ENCODE measurements around the gene HYAL1. TPM values are rescaled to one million over a fixed set of nuclear protein-coding genes. Genes with fewer than 3 reads are reported as not detected.

Gene HYAL1
- total RNA-seq, 2 donors from 2014 or later, result 2.0 TPM

- Histone ChIP-seq H3K27me3 (replicated peaks; ENCODE audit: insufficient read depth) (no peaks in the 10 kb centered on the region), H3K27ac (no peak overlapping the region), H3K4me1 (replicated peaks) (no peaks in the 10 kb centered on the region), H3K4me3 (no peak overlapping the region), H3K36me3 (no peaks in the 10 kb centered on the region), H3K9me3 (no peaks in the 10 kb centered on the region)
- intact Hi-C loops (cut with DNase I), result no loop called here
- TF ChIP-seq POLR2AphosphoS5 (IDR thresholded peaks at IDR 0.05) (no peak), POLR2A (IDR thresholded peaks at IDR 0.05) (no peak), CTCF (IDR thresholded peaks at IDR 0.05) (no peak)
- no peak for DNase-seq (ENCODE audit: low spot score)
Measured at GRCh38 chr3:50304601-50305000, 1.2 kb upstream of the HYAL1 start.

GRCh38 chr3:50302095-50303012 lies 1.0 kb downstream of the HYAL1 start:
- intact Hi-C loops (cut with DNase I), result no loop called here
- WGBS, result 84% methylated on average over 25 of the region's 32 CpGs
- Histone ChIP-seq H3K4me1 (replicated peaks) (peaks cover 11% of the 10 kb centered on the region), H3K27ac (no peak overlapping the region), H3K9me3 (no peaks in the 10 kb centered on the region), H3K4me3 (no peak overlapping the region), H3K27me3 (replicated peaks; ENCODE audit: insufficient read depth) (no peaks in the 10 kb centered on the region), H3K36me3 (no peaks in the 10 kb centered on the region)
- no peak for DNase-seq (ENCODE audit: low spot score)
- TF ChIP-seq POLR2A (IDR thresholded peaks at IDR 0.05) (no peak), POLR2AphosphoS5 (IDR thresholded peaks at IDR 0.05) (no peak), CTCF (IDR thresholded peaks at IDR 0.05) (no peak)

- no peaks in the 10 kb centered on the region for H3K36me3 ChIP-seq
- no peak for DNase-seq (ENCODE audit: low spot score)
- WGBS, result 92% methylated on average over 6 of the region's 6 CpGs
- no peak for TF ChIP-seq POLR2AphosphoS5 (IDR thresholded peaks at IDR 0.05)
- TF ChIP-seq CTCF (IDR thresholded peaks at IDR 0.05), result no peak
- TF ChIP-seq POLR2A (IDR thresholded peaks at IDR 0.05), result no peak
- no peak overlapping the region for H3K4me3 ChIP-seq
- no peaks in the 10 kb centered on the region for H3K9me3 ChIP-seq
- peak overlapping the region; percentile 84 to 89 for H3K27ac ChIP-seq
- intact Hi-C loops (cut with DNase I), result no loop called here
- no peaks in the 10 kb centered on the region for H3K27me3 ChIP-seq (replicated peaks; ENCODE audit: insufficient read depth)
- peaks cover 11% of the 10 kb centered on the region for H3K4me1 ChIP-seq (replicated peaks)
Measured at GRCh38 chr3:50300681-50301254, 2.6 kb downstream of the HYAL1 start.

GRCh38 chr3:50299929-50300680 lies 3.3 kb downstream of the HYAL1 start:
- no peaks in the 10 kb centered on the region for H3K36me3 ChIP-seq
- no peaks in the 10 kb centered on the region for H3K27me3 ChIP-seq (replicated peaks; ENCODE audit: insufficient read depth)
- no peaks in the 10 kb centered on the region for H3K9me3 ChIP-seq
- peak overlapping the region; percentile 84 to 89 for H3K27ac ChIP-seq
- H3K4me1 ChIP-seq (replicated peaks), result peaks cover 11% of the 10 kb centered on the region
- intact Hi-C loops (cut with DNase I), result no loop called here
- peak overlapping the region; percentile 54 to 56 for H3K4me3 ChIP-seq
- WGBS, result 53% methylated on average over 12 of the region's 12 CpGs
- TF ChIP-seq POLR2A (IDR thresholded peaks at IDR 0.05) (no peak), POLR2AphosphoS5 (IDR thresholded peaks at IDR 0.05) (no peak), CTCF (IDR thresholded peaks at IDR 0.05) (no peak)
- no peak for DNase-seq (ENCODE audit: low spot score)

Data from prostate gland (tissue), 2 donors.